H1 (cell line): ENCODE results near the gene THSD1. TPM values are rescaled to one million over a fixed set of nuclear protein-coding genes. Genes with fewer than 3 reads are reported as not detected.

Experiments used
- CTCF ChIA-PET: fragments of 300-600 bp; sonication (Branson Sonifier 250); formaldehyde crosslinking; loops from one replicate; lab custom pipeline; 2021; ENCODE audit not compliant: partially characterized antibody; lab: Charles Lee
- POLR2A ChIA-PET: fragments of 300-600 bp; sonication (Branson Sonifier 250); formaldehyde crosslinking; loops from one replicate; lab custom pipeline; 2021; ENCODE audit warnings: inconsistent platforms; ENCODE audit not compliant: partially characterized antibody; lab: Charles Lee
- DNase-seq, 2 experiments: peaks; one replicate each; pipeline versions ENCODE4 v3.0.0 to v3.0.0-alpha.2; 2010 to 2022; ENCODE audit warnings: low spot score in 2 of 2, low read depth in 1 of 2, mixed read lengths in 1 of 2
- FAIRE-seq: peaks from 2 replicates; lab custom pipeline; 2011; peaks lifted over from hg19 to GRCh38; lab: Jason Lieb, UNC
- H2AFZ ChIP-seq: 2 replicates; pipeline ENCODE4 v1.8.1; 2012; ENCODE audit warnings: low read length, inconsistent platforms
- H2AK5ac ChIP-seq: 2 replicates; pipeline ENCODE4 v1.6.1; 2013; ENCODE audit warnings: low read depth, low read length
- H2BK120ac ChIP-seq: replicated peaks from 2 replicates; pipeline ENCODE3; 2013; ENCODE audit warnings: low read depth, low read length, inconsistent platforms
- H2BK12ac ChIP-seq: 2 replicates; pipeline ENCODE4 v1.6.1; 2013; ENCODE audit warnings: low read depth, low read length
- H2BK15ac ChIP-seq: 2 replicates; pipeline ENCODE4 v1.6.1; 2013; ENCODE audit warnings: low read length
- H2BK20ac ChIP-seq: 2 replicates; pipeline ENCODE4 v1.6.1; 2013; ENCODE audit warnings: low read length
- H2BK5ac ChIP-seq: 2 replicates; pipeline ENCODE4 v1.6.1; 2013; ENCODE audit warnings: low read depth, low read length
- H3K14ac ChIP-seq: 2 replicates; pipeline ENCODE4 v1.6.1; 2013; ENCODE audit warnings: inconsistent platforms; ENCODE audit not compliant: insufficient read length
- H3K18ac ChIP-seq: 2 replicates; pipeline ENCODE4 v1.6.1; 2013; ENCODE audit warnings: low read length; ENCODE audit errors: extremely low read depth
- H3K23ac ChIP-seq: 2 replicates; pipeline ENCODE4 v1.6.1; 2013; ENCODE audit warnings: inconsistent platforms; ENCODE audit not compliant: insufficient read length
- H3K23me2 ChIP-seq: 2 replicates; pipeline ENCODE4 v1.6.1; 2013; ENCODE audit warnings: low read depth, low read length
- H3K27ac ChIP-seq: 2 replicates; pipeline ENCODE4 v1.6.1; 2011; ENCODE audit warnings: low read depth, low read length, inconsistent platforms
- H3K27me3 ChIP-seq, 4 experiments: replicated peaks in 1 of 4; 1 replicate in 1 of 4; 2 replicates in 3 of 4; pipeline versions ENCODE4 v1.6.1 to v1.8.1; 2011 to 2013; ENCODE audit warnings: low read length in 3 of 4, mild to moderate bottlenecking in 3 of 4, inconsistent platforms in 2 of 4, mixed read lengths in 2 of 4, moderate library complexity in 1 of 4; ENCODE audit not compliant: control insufficient read depth in 3 of 4, insufficient read depth in 3 of 4; ENCODE audit errors: extremely low read depth in 1 of 4
- H3K36me3 ChIP-seq, 4 experiments: 2 replicates each; pipeline versions ENCODE4 v1.6.1 to v1.8.1; 2011 to 2013; ENCODE audit warnings: mild to moderate bottlenecking in 4 of 4, low read length in 3 of 4, moderate library complexity in 2 of 4, control low read depth in 1 of 4, inconsistent platforms in 1 of 4; ENCODE audit not compliant: insufficient read depth in 4 of 4, control insufficient read depth in 2 of 4
- H3K4ac ChIP-seq: replicated peaks from 2 replicates; pipeline ENCODE3; 2013; ENCODE audit warnings: low read length, low read depth, mixed read lengths, inconsistent platforms; ENCODE audit not compliant: insufficient read length
- H3K4me1 ChIP-seq, 4 experiments: replicated peaks in 1 of 4; 1 replicate in 1 of 4; 2 replicates in 3 of 4; pipeline versions ENCODE4 v1.6.1 to v1.8.1; 2011 to 2013; ENCODE audit warnings: low read length in 3 of 4, inconsistent platforms in 2 of 4, mixed read lengths in 1 of 4; ENCODE audit not compliant: insufficient read depth in 4 of 4, control insufficient read depth in 3 of 4
- H3K4me2 ChIP-seq, 2 experiments: 2 replicates each; pipeline versions ENCODE4 v1.6.1 to v1.8.1; 2011 to 2013; ENCODE audit warnings: low read depth in 2 of 2, low read length in 2 of 2, control low read depth in 1 of 2, inconsistent platforms in 1 of 2, mild to moderate bottlenecking in 1 of 2; ENCODE audit not compliant: insufficient read depth in 1 of 2
- H3K4me3 ChIP-seq, 4 experiments: fragments of 200-600, 300-600 bp in 1 of 4; sonication (generic), shearing (Covaris generic), sonication (Bioruptor Twin) in 1 of 4; 2 replicates each; pipeline versions ENCODE4 v1.5.1 to v1.8.1; 2011 to 2016; ENCODE audit warnings: low read length in 4 of 4, low read depth in 3 of 4, control low read depth in 2 of 4, inconsistent platforms in 2 of 4, mild to moderate bottlenecking in 2 of 4, mixed read lengths in 1 of 4, moderate library complexity in 1 of 4; ENCODE audit not compliant: insufficient read depth in 2 of 4; ENCODE audit errors: extremely low read depth in 1 of 4
- H3K56ac ChIP-seq: replicated peaks from 2 replicates; pipeline ENCODE3; 2013; ENCODE audit warnings: low read depth, mild to moderate bottlenecking, mixed read lengths, low read length, inconsistent platforms; ENCODE audit not compliant: insufficient read length
- H3K79me1 ChIP-seq: 2 replicates; pipeline ENCODE4 v1.6.1; 2013; ENCODE audit warnings: low read depth, low read length, control low read depth
- H3K79me2 ChIP-seq, 2 experiments: 2 replicates each; pipeline versions ENCODE4 v1.6.1 to v1.8.1; 2012 to 2013; ENCODE audit warnings: low read length in 2 of 2, mild to moderate bottlenecking in 2 of 2, inconsistent platforms in 1 of 2; ENCODE audit not compliant: insufficient read depth in 2 of 2, control insufficient read depth in 1 of 2
- H3K9ac ChIP-seq, 4 experiments: replicated peaks in 1 of 4; 1 replicate in 1 of 4; 2 replicates in 3 of 4; pipeline versions ENCODE4 v1.6.1 to v1.8.1; 2011 to 2013; ENCODE audit warnings: low read depth in 3 of 4, low read length in 3 of 4, control low read depth in 2 of 4, mild to moderate bottlenecking in 2 of 4, moderate library complexity in 2 of 4, inconsistent platforms in 1 of 4; ENCODE audit errors: extremely low read depth in 1 of 4
- H3K9me3 ChIP-seq, 2 experiments: 2 replicates each; pipeline versions ENCODE4 v1.6.1 to v1.8.1; 2012 to 2013; ENCODE audit warnings: mild to moderate bottlenecking in 2 of 2, moderate library complexity in 2 of 2, control low read depth in 1 of 2, inconsistent platforms in 1 of 2, low read depth in 1 of 2, low read length in 1 of 2, mixed read lengths in 1 of 2; ENCODE audit not compliant: insufficient read depth in 2 of 2
- H4K20me1 ChIP-seq, 2 experiments: replicated peaks in 1 of 2; 2 replicates each; pipeline versions ENCODE3 to v1.8.1; 2011 to 2013; ENCODE audit warnings: inconsistent platforms in 2 of 2, low read length in 2 of 2, mild to moderate bottlenecking in 1 of 2; ENCODE audit not compliant: insufficient read depth in 2 of 2, control insufficient read depth in 1 of 2
- H4K5ac ChIP-seq: 2 replicates; pipeline ENCODE4 v1.6.1; 2013; ENCODE audit warnings: low read length, low read depth, mixed read lengths, inconsistent platforms; ENCODE audit not compliant: insufficient read length
- H4K8ac ChIP-seq: 2 replicates; pipeline ENCODE4 v1.8.0; 2013; ENCODE audit warnings: mild to moderate bottlenecking, moderate library complexity, low read length, inconsistent platforms; ENCODE audit not compliant: insufficient read depth; ENCODE audit errors: extremely low read depth
- H4K91ac ChIP-seq: replicated peaks from 2 replicates; pipeline ENCODE3; 2013; ENCODE audit warnings: low read length, mixed read lengths, inconsistent platforms; ENCODE audit not compliant: insufficient read length
- CBX5 ChIP-seq: fragments of 300-800, 300-1000 bp; sonication (generic); IDR thresholded peaks from 2 replicates; pipeline ENCODE4 v1.7.1; 2016; ENCODE audit warnings: antibody characterized with exemption, low read length, low read depth
- CTBP2 ChIP-seq: IDR thresholded peaks from 2 replicates; pipeline ENCODE4 v1.7.0; 2011; ENCODE audit warnings: borderline replicate concordance, mild to moderate bottlenecking, moderate library complexity, mixed read lengths, low read length; ENCODE audit not compliant: insufficient read depth, insufficient read length
- EGR1 ChIP-seq: IDR thresholded peaks from 2 replicates; pipeline ENCODE4 v1.6.1; 2011; ENCODE audit warnings: low read depth, low read length, borderline replicate concordance
- EZH2 ChIP-seq: fragments of 200-600 bp; sonication (generic); IDR thresholded peaks from 2 replicates; pipeline ENCODE4 v1.7.1; 2012; ENCODE audit warnings: low read depth, mild to moderate bottlenecking, moderate library complexity, low read length, inconsistent platforms; ENCODE audit not compliant: severe bottlenecking
- HDAC6 ChIP-seq: IDR thresholded peaks from one replicate; pipeline ENCODE4 v1.7.1; 2012; ENCODE audit warnings: low read depth, mild to moderate bottlenecking, inconsistent platforms, low read length, moderate library complexity
- JUND ChIP-seq: IDR thresholded peaks from 2 replicates; pipeline ENCODE4 v1.6.1; 2011; ENCODE audit warnings: mild to moderate bottlenecking, improper control_type of control experiment, low read length
- KDM1A ChIP-seq: fragments of 200-600, 300-600 bp; sonication (generic); IDR thresholded peaks from 2 replicates; pipeline ENCODE4 v1.7.1; 2016; ENCODE audit warnings: mild to moderate bottlenecking, low read length, borderline replicate concordance
- POU5F1 ChIP-seq: IDR thresholded peaks from 2 replicates; pipeline ENCODE4 v1.6.1; 2011; ENCODE audit warnings: low read depth, mild to moderate bottlenecking, low read length, moderate library complexity
- RXRA ChIP-seq: IDR thresholded peaks from 2 replicates; pipeline ENCODE4 v1.6.1; 2011; ENCODE audit warnings: low read depth, mild to moderate bottlenecking, low read length, moderate library complexity; ENCODE audit not compliant: insufficient read depth
- TBP ChIP-seq: IDR thresholded peaks from 2 replicates; pipeline ENCODE4 v1.6.1; 2011; ENCODE audit warnings: low read depth, low read length, improper control_type of control experiment
- WGBS, 2 experiments: shearing (Covaris generic) in 1 of 2; methylation state at CpG; one replicate each; pipeline versions ENCODE4 v1.1.6 to v1.1.7; 2013 to 2015; ENCODE audit warnings: low lambda C conversion rate in 2 of 2, mixed read lengths in 2 of 2, inconsistent platforms in 1 of 2, low coverage in 1 of 2, missing lambda C conversion rate in 1 of 2; ENCODE audit not compliant: insufficient replicate concordance in 2 of 2, insufficient coverage in 1 of 2, insufficient read length in 1 of 2; ENCODE audit errors: extremely low coverage in 1 of 2, missing lambda C conversion rate in 1 of 2; 5-methylcytosine and 5-hydroxymethylcytosine counted together
- polyA plus RNA-seq, 7 experiments: library from polyadenylated mRNA; depleted of rRNA in 3 of 7; stranded (reverse) in 5 of 7; unstranded in 2 of 7; fragments of >200 nt in 5 of 7; fragments of 200-250 nt in 2 of 7; gene quantifications; 1 replicate in 5 of 7; 2 replicates in 1 of 7; 4 replicates in 1 of 7; pipeline versions ENCODE4 v1.2.1 to v1.2.3, GENCODE V29; 2011 to 2013; ENCODE audit warnings: missing spikeins in 2 of 7, mixed read lengths in 2 of 7
- total RNA-seq: library from RNA; stranded (reverse); fragmentation: NEBNext Ultra II Directional; extraction: Animal tissue kit (Norgen Biotek cat#: 25700); gene quantifications from 2 replicates; pipeline ENCODE4 v1.2.1, GENCODE V29; 2021
- TF ChIP-seq, protein P1 (sequence below): IDR thresholded peaks from 2 replicates; pipeline ENCODE4 v1.6.1; 2011; ENCODE audit warnings: low read depth, mild to moderate bottlenecking, low read length; ENCODE audit not compliant: insufficient read depth
- TF ChIP-seq, protein P2 (sequence below): IDR thresholded peaks from 2 replicates; pipeline ENCODE4 v1.6.1; 2012; ENCODE audit warnings: low read length, inconsistent platforms

THSD1 gene
- total and polyA plus RNA-seq, 2 of the 8 experiments (the other 6 are each of a cell fraction or from before 2014, with no cell fraction given), result 0.17 to 0.35 TPM

DNA sequence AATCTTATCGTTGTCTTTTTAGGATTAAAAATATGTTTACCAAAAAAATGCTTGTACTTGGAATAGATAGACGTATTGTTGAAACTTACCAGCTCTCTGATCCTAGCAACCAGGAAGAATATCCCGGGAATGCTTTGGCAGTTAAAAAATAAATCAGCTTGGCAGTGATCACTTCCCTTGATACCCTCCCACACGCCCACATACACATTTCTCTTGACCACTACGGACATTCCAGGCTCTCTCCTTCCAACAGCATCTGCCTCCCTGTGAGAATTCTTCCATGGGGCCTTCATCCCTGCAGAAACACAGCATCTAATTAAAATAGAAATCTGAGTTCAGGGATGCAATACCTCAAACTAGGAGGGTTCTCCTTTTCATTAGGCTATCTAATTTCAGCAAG, 57.9 kb downstream of the THSD1 start:
- H3K4me2 ChIP-seq, result no peak overlapping the region
- H2BK15ac ChIP-seq, result no peak overlapping the region
- no peak overlapping the region for H3K9ac ChIP-seq
- H2BK20ac ChIP-seq, result no peak overlapping the region
- H2BK5ac ChIP-seq, result no peak overlapping the region
- FAIRE-seq (no peak), DNase-seq (no peak)
- H3K79me1 ChIP-seq, result no peaks in the 10 kb centered on the region
- no peaks in the 10 kb centered on the region for H3K9me3 ChIP-seq
- no peak overlapping the region for H3K18ac ChIP-seq
- POLR2A ChIA-PET, result interaction anchor here (0.9 kb wide), 1 partner anchor 103 kb away, joined by 3 read pairs; no protein-coding TSS in a partner anchor
- no peak overlapping the region for H2AFZ ChIP-seq
- no peak overlapping the region for H2AK5ac ChIP-seq
- no peak overlapping the region for H2BK12ac ChIP-seq
- no peaks in the 10 kb centered on the region for H3K23me2 ChIP-seq
- WGBS, 2 experiments, result 88% methylated on average over 5 of the region's 5 CpGs; no CpG with 5 or more reads in 1 of the 2 experiments
- H2BK120ac ChIP-seq, result no peak overlapping the region
- H4K20me1 ChIP-seq, result no peaks in the 10 kb centered on the region
- no peak overlapping the region for H4K5ac ChIP-seq
- no peaks in the 10 kb centered on the region for H3K36me3 ChIP-seq
- no peak overlapping the region for H4K8ac ChIP-seq
- H3K27me3 ChIP-seq, result no peaks in the 10 kb centered on the region
- H3K27ac ChIP-seq, result no peak overlapping the region
- H4K91ac ChIP-seq, result no peak overlapping the region
- H3K79me2 ChIP-seq, result no peaks in the 10 kb centered on the region
- no peaks in the 10 kb centered on the region for H3K4me1 ChIP-seq
- H3K14ac ChIP-seq, result no peak overlapping the region
- no peak overlapping the region for H3K56ac ChIP-seq
- CTCF ChIA-PET, result interaction anchor here (0.9 kb wide), 1 partner anchor 9 kb away, joined by 3 read pairs; no protein-coding TSS in a partner anchor
- H3K4ac ChIP-seq, result no peak overlapping the region
- no peak overlapping the region for H3K23ac ChIP-seq
- H3K4me3 ChIP-seq, result no peak overlapping the region
- no peak for TF ChIP-seq RXRA
- no peak for TF ChIP-seq JUND
- no peak for TF ChIP-seq CTBP2
- TF ChIP-seq, protein P1, sequence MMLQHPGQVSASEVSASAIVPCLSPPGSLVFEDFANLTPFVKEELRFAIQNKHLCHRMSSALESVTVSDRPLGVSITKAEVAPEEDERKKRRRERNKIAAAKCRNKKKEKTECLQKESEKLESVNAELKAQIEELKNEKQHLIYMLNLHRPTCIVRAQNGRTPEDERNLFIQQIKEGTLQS, result no peak
- TF ChIP-seq EGR1, result no peak
- TF ChIP-seq HDAC6, result no peak
- TF ChIP-seq POU5F1, result no peak
- TF ChIP-seq TBP, result no peak
- TF ChIP-seq, protein P2, sequence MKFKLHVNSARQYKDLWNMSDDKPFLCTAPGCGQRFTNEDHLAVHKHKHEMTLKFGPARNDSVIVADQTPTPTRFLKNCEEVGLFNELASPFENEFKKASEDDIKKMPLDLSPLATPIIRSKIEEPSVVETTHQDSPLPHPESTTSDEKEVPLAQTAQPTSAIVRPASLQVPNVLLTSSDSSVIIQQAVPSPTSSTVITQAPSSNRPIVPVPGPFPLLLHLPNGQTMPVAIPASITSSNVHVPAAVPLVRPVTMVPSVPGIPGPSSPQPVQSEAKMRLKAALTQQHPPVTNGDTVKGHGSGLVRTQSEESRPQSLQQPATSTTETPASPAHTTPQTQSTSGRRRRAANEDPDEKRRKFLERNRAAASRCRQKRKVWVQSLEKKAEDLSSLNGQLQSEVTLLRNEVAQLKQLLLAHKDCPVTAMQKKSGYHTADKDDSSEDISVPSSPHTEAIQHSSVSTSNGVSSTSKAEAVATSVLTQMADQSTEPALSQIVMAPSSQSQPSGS, result no peak
- TF ChIP-seq EZH2, result no peak
- TF ChIP-seq CBX5, result no peak
- no peak for TF ChIP-seq KDM1A
